ENCODE results near the gene WDR70.

- TF ChIP-seq CTCF (conservative IDR thresholded peaks at IDR 0.05; ENCODE audit: low read depth, low read length) = no peak
- no peak for TF ChIP-seq EZH2 (IDR thresholded peaks at IDR 0.05; ENCODE audit: low read length, unreplicated experiment)
- TF ChIP-seq EZH2phosphoT487 (IDR thresholded peaks at IDR 0.05; ENCODE audit: borderline replicate concordance, low read length) = no peak
Measured at GRCh38 chr5:37792975-37793631, 414.0 kb downstream of the WDR70 start.
